Stimulated activated CD4-positive, alpha-beta T cell treated with anti-CD3 and anti-CD28 coated beads, Interleukin-2, amount 100 ng/mL, for 24 hours (primary cell): ENCODE data around the gene CTRL.

Experiments used
- DNase-seq, 2 donors: peaks; one replicate each; pipeline ENCODE4 v3.0.0-alpha.2; 2020

Gene CTRL

GRCh38 chr16:67886387-67886786 lies 45.3 kb downstream of the CTRL start:
- no peak for DNase-seq

- no peak for DNase-seq
These were observed 45.7 kb downstream of the CTRL start for GRCh38 chr16:67885976-67886375.

GRCh38 chr16:67885545-67885944 lies 46.1 kb downstream of the CTRL start:
- DNase-seq = no peak

DNA sequence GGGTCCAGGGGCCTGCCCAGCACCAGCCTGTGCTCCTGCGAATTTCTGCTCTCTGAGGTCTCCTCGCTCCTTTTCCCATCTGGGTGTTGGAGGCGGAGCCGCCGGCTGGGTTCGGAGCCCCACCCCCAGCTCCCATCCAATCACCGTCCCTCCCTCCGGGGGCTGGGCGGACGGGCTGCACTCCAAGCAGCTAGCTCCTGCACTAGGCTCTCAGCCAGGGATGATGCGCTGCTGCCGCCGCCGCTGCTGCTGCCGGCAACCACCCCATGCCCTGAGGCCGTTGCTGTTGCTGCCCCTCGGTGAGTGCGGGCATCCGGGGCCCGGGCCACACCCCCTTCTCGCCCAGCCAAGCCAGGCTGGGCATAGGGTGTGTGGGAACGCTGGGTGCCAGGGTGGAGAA lies 47.0 kb downstream of the CTRL start, which contains the start of gene NRN1L:
Gene NRN1L (plus strand): TSS at position 202 of the 400 bp plus-strand sequence. CDS start 19 bp downstream, at position 221.
- DNase-seq = no peak

DNA sequence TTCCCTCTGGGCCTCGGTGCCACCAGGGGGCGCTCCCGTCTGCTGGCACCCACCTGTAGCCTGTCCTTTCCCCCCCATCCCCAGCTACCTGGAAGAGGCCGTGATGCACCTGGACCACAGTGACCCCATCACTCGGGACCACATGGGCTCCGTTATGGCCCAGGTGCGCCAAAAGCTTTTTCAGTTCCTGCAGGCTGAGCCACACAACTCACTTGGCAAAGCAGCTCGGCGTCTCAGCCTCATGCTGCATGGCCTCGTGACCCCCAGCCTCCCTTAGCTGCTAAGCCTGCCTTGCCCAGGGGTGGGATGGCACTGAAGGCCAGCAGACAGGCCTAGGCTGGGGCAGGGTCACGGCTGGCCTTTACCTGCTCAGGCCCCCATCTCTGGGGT lies 47.8 kb downstream of the CTRL start:
- peak; percentile 78 to 80 for DNase-seq

GRCh38 chr16:67883146-67883871 lies 48.4 kb downstream of the CTRL start:
- DNase-seq = no peak

- DNase-seq = no peak
These were observed 49.1 kb downstream of the CTRL start for GRCh38 chr16:67882374-67883145.

DNA sequence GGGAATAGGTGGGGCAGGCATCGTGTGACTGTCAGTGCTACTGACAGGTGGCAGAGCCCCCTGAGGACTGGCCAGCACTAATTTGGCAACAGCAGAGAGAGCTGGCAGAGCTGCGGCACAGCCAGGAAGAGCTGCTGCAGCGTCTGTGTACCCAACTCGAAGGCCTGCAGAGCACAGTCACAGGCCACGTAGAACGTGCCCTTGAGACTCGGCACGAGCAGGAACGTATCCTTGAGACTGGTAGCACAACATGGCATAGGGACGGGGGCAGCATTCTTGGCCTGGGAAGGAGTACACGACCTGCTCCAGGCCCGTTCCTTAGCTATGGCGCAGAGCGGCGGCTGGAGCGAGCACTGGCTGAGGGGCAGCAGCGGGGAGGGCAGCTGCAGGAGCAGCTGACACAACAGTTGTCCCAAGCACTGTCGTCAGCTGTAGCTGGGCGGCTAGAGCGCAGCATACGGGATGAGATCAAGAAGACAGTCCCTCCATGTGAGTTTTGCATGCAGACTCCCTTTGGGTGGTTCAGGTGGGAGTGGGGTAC lies 50.0 kb downstream of the CTRL start:
- no peak for DNase-seq

- no peak for DNase-seq
These were observed 51.1 kb downstream of the CTRL start for GRCh38 chr16:67880584-67880983.

DNA sequence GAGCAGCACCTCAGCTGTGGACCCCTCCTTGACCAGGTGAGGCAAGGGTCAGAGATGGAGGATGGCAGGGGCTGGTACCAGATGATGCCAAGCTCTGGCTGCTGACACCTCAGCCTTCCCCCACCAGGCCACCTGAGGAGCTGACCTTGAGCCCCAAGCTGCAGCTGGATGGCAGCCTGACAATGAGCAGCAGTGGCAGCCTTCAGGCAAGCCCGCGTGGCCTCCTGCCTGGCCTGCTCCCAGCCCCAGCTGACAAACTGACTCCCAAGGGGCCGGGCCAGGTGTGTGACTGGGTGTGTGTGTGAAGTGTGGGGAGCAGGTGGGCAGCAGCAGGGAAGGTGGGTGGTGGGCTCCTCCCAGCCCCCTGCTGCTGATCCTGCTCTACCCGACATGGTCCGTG lies 51.7 kb downstream of the CTRL start:
- DNase-seq = no peak
